IMR-90 (cell line): ENCODE measurements around the gene OR9A4. TPM values are rescaled to one million over a fixed set of nuclear protein-coding genes. Genes with fewer than 3 reads are reported as not detected.

Experiments used
- ATAC-seq: fragments of 200-7000 bp; cut with Tn5 transposase; 2 replicates; pipeline ENCODE4 v1.9.1; 2020; ENCODE audit warnings: low read depth, mild to moderate bottlenecking, moderate library complexity
- BruUV-seq: library from RNA; stranded (reverse); fragments of 400-500 nt; replicated peaks from 2 replicates; lab custom pipeline; 2021; lab: Mats Ljungman, UMichigan
- CTCF ChIA-PET: fragments of 300-600 bp; formaldehyde crosslinking; extraction: SDS; loops from one replicate; lab custom pipeline; 2021; ENCODE audit warnings: antibody characterized with exemption; lab: Yijun Ruan, JAX
- POLR2A ChIA-PET: fragments of 300-600 bp; sonication (Branson Sonifier 250); formaldehyde crosslinking; loops from one replicate; lab custom pipeline; 2022; ENCODE audit warnings: antibody characterized with exemption; ENCODE audit not compliant: unreplicated experiment; lab: Charles Lee
- DNase-seq: peaks from one replicate; pipeline ENCODE4 v3.0.0; 2013
- H2AFZ ChIP-seq: replicated peaks from 2 replicates; pipeline ENCODE3; 2013; ENCODE audit warnings: low read length, mild to moderate bottlenecking; ENCODE audit not compliant: poor library complexity
- H2AK5ac ChIP-seq: 2 replicates; pipeline ENCODE4 v1.6.1; 2013; ENCODE audit warnings: low read depth, low read length, inconsistent platforms
- H2AK9ac ChIP-seq: replicated peaks from 2 replicates; pipeline ENCODE3; 2013; ENCODE audit warnings: mild to moderate bottlenecking, low read depth, low read length, moderate library complexity; ENCODE audit not compliant: poor library complexity
- H2BK120ac ChIP-seq: 2 replicates; pipeline ENCODE4 v1.6.1; 2013; ENCODE audit warnings: low read depth, low read length, inconsistent platforms
- H2BK15ac ChIP-seq: 3 replicates; pipeline ENCODE4 v1.6.1; 2013; ENCODE audit warnings: low read depth, low read length, inconsistent platforms
- H2BK20ac ChIP-seq: 2 replicates; pipeline ENCODE4 v1.6.1; 2013; ENCODE audit warnings: low read depth, mild to moderate bottlenecking, inconsistent platforms, low read length, moderate library complexity
- H2BK5ac ChIP-seq: 2 replicates; pipeline ENCODE4 v1.6.1; 2013; ENCODE audit warnings: mild to moderate bottlenecking, low read depth, low read length, inconsistent platforms; ENCODE audit not compliant: poor library complexity, severe bottlenecking
- H3K14ac ChIP-seq: replicated peaks from 2 replicates; pipeline ENCODE4 v1.6.1; 2013; ENCODE audit warnings: low read depth, low read length, inconsistent platforms
- H3K18ac ChIP-seq: 2 replicates; pipeline ENCODE4 v1.6.1; 2013; ENCODE audit warnings: low read depth, low read length, control low read depth
- H3K23ac ChIP-seq: 2 replicates; pipeline ENCODE4 v1.6.1; 2013; ENCODE audit warnings: low read depth, low read length, inconsistent platforms
- H3K27ac ChIP-seq: 2 replicates; pipeline ENCODE4 v1.5.1; 2013; ENCODE audit warnings: mild to moderate bottlenecking, control low read depth, low read length; ENCODE audit not compliant: insufficient read depth
- H3K27me3 ChIP-seq: 2 replicates; pipeline ENCODE4 v1.6.1; 2013; ENCODE audit warnings: low read length; ENCODE audit not compliant: control insufficient read depth, insufficient read depth
- H3K36me3 ChIP-seq: 2 replicates; pipeline ENCODE4 v1.6.1; 2013; ENCODE audit warnings: low read length, mixed read lengths; ENCODE audit not compliant: control insufficient read depth, insufficient read depth
- H3K4ac ChIP-seq: 2 replicates; pipeline ENCODE4 v1.6.1; 2013; ENCODE audit warnings: low read depth, low read length, inconsistent platforms
- H3K4me1 ChIP-seq: 2 replicates; pipeline ENCODE4 v1.6.1; 2013; ENCODE audit warnings: low read length, mixed read lengths; ENCODE audit not compliant: control insufficient read depth, insufficient read depth
- H3K4me2 ChIP-seq: 2 replicates; pipeline ENCODE4 v1.6.1; 2013; ENCODE audit warnings: low read depth, mild to moderate bottlenecking, control low read depth, low read length, moderate library complexity
- H3K4me3 ChIP-seq: 2 replicates; pipeline ENCODE4 v1.5.1; 2013; ENCODE audit warnings: low read depth, mild to moderate bottlenecking, control low read depth, low read length, moderate library complexity; ENCODE audit not compliant: insufficient read depth
- H3K56ac ChIP-seq: 2 replicates; pipeline ENCODE4 v1.6.1; 2013; ENCODE audit warnings: low read length, inconsistent platforms; ENCODE audit not compliant: insufficient read depth; ENCODE audit errors: extremely low read depth
- H3K79me1 ChIP-seq, 2 experiments: 2 replicates each; pipeline ENCODE4 v1.6.1; 2013; ENCODE audit warnings: low read length in 2 of 2, inconsistent platforms in 1 of 2, low read depth in 1 of 2
- H3K9ac ChIP-seq: 2 replicates; pipeline ENCODE4 v1.6.1; 2013; ENCODE audit warnings: low read depth, low read length, control low read depth
- H3K9me1 ChIP-seq: 2 replicates; pipeline ENCODE4 v1.6.1; 2013; ENCODE audit warnings: low read length, inconsistent platforms; ENCODE audit not compliant: insufficient read depth
- H3K9me3 ChIP-seq: 2 replicates; pipeline ENCODE4 v1.6.1; 2013; ENCODE audit warnings: low read length; ENCODE audit not compliant: control insufficient read depth, insufficient read depth
- H4K20me1 ChIP-seq: 2 replicates; pipeline ENCODE4 v1.6.1; 2013; ENCODE audit warnings: low read length, inconsistent platforms; ENCODE audit not compliant: insufficient read depth
- H4K5ac ChIP-seq: 2 replicates; pipeline ENCODE4 v1.6.1; 2013; ENCODE audit warnings: mild to moderate bottlenecking, low read depth, low read length, control low read depth
- H4K8ac ChIP-seq, 2 experiments: 2 replicates each; pipeline ENCODE4 v1.6.1; 2013; ENCODE audit warnings: low read depth in 2 of 2, low read length in 2 of 2, control low read depth in 1 of 2, inconsistent platforms in 1 of 2
- H4K91ac ChIP-seq: 2 replicates; pipeline ENCODE4 v1.6.1; 2013; ENCODE audit warnings: low read depth, low read length, inconsistent platforms; ENCODE audit not compliant: insufficient read depth
- BHLHE40 ChIP-seq: fragments of 150-350 bp; IDR thresholded peaks from 2 replicates; pipeline ENCODE4 v1.6.1; 2016; ENCODE audit warnings: mild to moderate bottlenecking, low read depth, low read length
- CEBPB ChIP-seq: IDR thresholded peaks from 2 replicates; pipeline ENCODE4 v1.6.1; 2012; ENCODE audit warnings: low read depth, low read length, improper control_type of control experiment
- CHD1 ChIP-seq: IDR thresholded peaks from 2 replicates; pipeline ENCODE4 v1.6.1; 2012; ENCODE audit warnings: low read depth, low read length, improper control_type of control experiment
- CTCF ChIP-seq: conservative IDR thresholded peaks from 2 replicates; pipeline ENCODE4 v1.5.1; 2012; ENCODE audit warnings: mild to moderate bottlenecking, low read depth, low read length, improper control_type of control experiment
- ELK1 ChIP-seq: fragments of 150-350 bp; IDR thresholded peaks from 2 replicates; pipeline ENCODE4 v1.6.1; 2016; ENCODE audit warnings: low read depth, mild to moderate bottlenecking, low read length, moderate library complexity, borderline replicate concordance
- FOS ChIP-seq: fragments of 150-350 bp; IDR thresholded peaks from 2 replicates; pipeline ENCODE4 v1.6.1; 2016; ENCODE audit warnings: low read depth, low read length
- MAFK ChIP-seq: IDR thresholded peaks from 2 replicates; pipeline ENCODE4 v1.6.1; 2012; ENCODE audit warnings: low read depth, low read length, improper control_type of control experiment
- MAZ ChIP-seq: IDR thresholded peaks from 2 replicates; pipeline ENCODE4 v1.6.1; 2012; ENCODE audit warnings: low read depth, mild to moderate bottlenecking, low read length, improper control_type of control experiment, moderate library complexity, borderline replicate concordance
- MXI1 ChIP-seq: IDR thresholded peaks from 2 replicates; pipeline ENCODE4 v1.6.1; 2012; ENCODE audit warnings: low read depth, mild to moderate bottlenecking, low read length, moderate library complexity, borderline replicate concordance
- NFE2L2 ChIP-seq: fragments of 150-350 bp; IDR thresholded peaks from 2 replicates; pipeline ENCODE4 v1.6.1; 2016; ENCODE audit warnings: low read depth, mild to moderate bottlenecking, low read length
- POLR2A ChIP-seq: IDR thresholded peaks from 2 replicates; pipeline ENCODE4 v1.6.1; 2012; ENCODE audit warnings: mild to moderate bottlenecking, low read depth, low read length
- RAD21 ChIP-seq: IDR thresholded peaks from 2 replicates; pipeline ENCODE4 v1.6.1; 2012; ENCODE audit warnings: low read length, improper control_type of control experiment
- RCOR1 ChIP-seq: IDR thresholded peaks from 2 replicates; pipeline ENCODE4 v1.6.1; 2012; ENCODE audit warnings: mild to moderate bottlenecking, low read length, improper control_type of control experiment; ENCODE audit not compliant: insufficient replicate concordance
- RFX5 ChIP-seq: IDR thresholded peaks from 2 replicates; pipeline ENCODE4 v1.8.0; 2012; ENCODE audit warnings: low read depth, mild to moderate bottlenecking, low read length, moderate library complexity
- SMC3 ChIP-seq: fragments of 150-350 bp; IDR thresholded peaks from 2 replicates; pipeline ENCODE4 v1.6.1; 2016; ENCODE audit warnings: low read depth, mild to moderate bottlenecking, antibody characterized with exemption, low read length, moderate library complexity
- USF2 ChIP-seq: fragments of 150-350 bp; IDR thresholded peaks from 2 replicates; pipeline ENCODE4 v1.6.1; 2017; ENCODE audit warnings: mild to moderate bottlenecking, antibody characterized with exemption, low read length, low read depth
- WGBS, 2 experiments: methylation state at CpG; one replicate each; pipeline versions ENCODE4 v1.1.5 to v1.1.7; 2013; ENCODE audit warnings: missing lambda C conversion rate in 2 of 2; ENCODE audit not compliant: insufficient read length in 1 of 2; ENCODE audit errors: extremely low coverage in 2 of 2; 5-methylcytosine and 5-hydroxymethylcytosine counted together
- dilution Hi-C: fragments of 300-500 bp; cut with HindIII; formaldehyde crosslinking; loops from one replicate; pipeline ENCODE4 v1.14.3; 2018; ENCODE audit warnings: low sequenced_read_pairs; ENCODE audit not compliant: unreplicated experiment
- in situ Hi-C: fragments of 300-500 bp; cut with MboI; formaldehyde crosslinking; loops from 3 replicates; pipeline ENCODE4 v1.14.3; 2019; ENCODE audit warnings: low sequenced_read_pairs, inconsistent platforms, mixed read lengths
- intact Hi-C: fragments of 100-400 bp; cut with micrococcal nuclease; formaldehyde crosslinking; loops from 2 replicates; pipeline ENCODE4 v1.10.0; 2022
- polyA plus RNA-seq, 3 experiments: library from polyadenylated mRNA; depleted of rRNA; stranded (reverse); fragments of >200 nt; gene quantifications; 2 replicates each; pipeline ENCODE4 v1.2.3, GENCODE V29; 2012; ENCODE audit warnings: low replicate concordance in 1 of 3
- total RNA-seq: library from RNA; depleted of rRNA; stranded (reverse); fragments of >200 nt; gene quantifications from 2 replicates; pipeline ENCODE4 v1.2.3, GENCODE V29; 2012

The OR9A4 gene
- total and polyA plus RNA-seq, 2 of the 4 experiments (the other 2 are of a cell fraction) = not detected

GRCh38 chr7:141877365-141877764 is 38.8 kb upstream of the OR9A4 start:
- Histone ChIP-seq H2BK20ac (no peak overlapping the region), H2BK15ac (no peak overlapping the region), H4K8ac (no peak overlapping the region), H3K4me1 (no peaks in the 10 kb centered on the region), H3K4ac (no peak overlapping the region), H4K20me1 (no peaks in the 10 kb centered on the region), H3K79me1 (no peaks in the 10 kb centered on the region), H3K23ac (no peak overlapping the region), H4K5ac (no peak overlapping the region), H3K9me3 (peaks cover 17% of the 10 kb centered on the region), H3K9ac (no peak overlapping the region), H2AK5ac (no peak overlapping the region), H3K14ac (no peak overlapping the region), H3K56ac (no peak overlapping the region), H2BK5ac (no peak overlapping the region), H3K9me1 (no peaks in the 10 kb centered on the region), H3K18ac (no peak overlapping the region), H3K4me2 (no peak overlapping the region), H2AK9ac (no peak overlapping the region), H3K36me3 (no peaks in the 10 kb centered on the region), H4K91ac (no peak overlapping the region), H2BK120ac (no peak overlapping the region), H3K27ac (no peak overlapping the region), H3K27me3 (no peaks in the 10 kb centered on the region), H2AFZ (no peak overlapping the region), H3K4me3 (no peak overlapping the region)
- no TSS peak for BruUV-seq
- TF ChIP-seq CHD1 = no peak
- no peak for TF ChIP-seq USF2
- TF ChIP-seq ELK1 = no peak
- no peak for TF ChIP-seq MXI1
- TF ChIP-seq FOS = no peak
- TF ChIP-seq MAZ = no peak
- no peak for TF ChIP-seq RAD21
- TF ChIP-seq CTCF = no peak
- TF ChIP-seq MAFK = no peak
- no peak for TF ChIP-seq RFX5
- no peak for TF ChIP-seq RCOR1
- no peak for TF ChIP-seq NFE2L2
- TF ChIP-seq BHLHE40 = no peak
- no peak for TF ChIP-seq POLR2A
- no peak for TF ChIP-seq CEBPB
- TF ChIP-seq SMC3 = no peak
- dilution Hi-C loops (no loop called here), intact Hi-C loops (no loop called here), in situ Hi-C loops (no loop called here)
- ATAC-seq = no peak
- no peak for DNase-seq
- ChIA-PET CTCF (no interaction called here), POLR2A (no interaction called here)
- WGBS, 2 experiments = no CpG with 5 or more reads among the region's 3 CpGs
